Right cardiac atrium (tissue), 5 donors: Measurements from ENCODE around the gene COX8C. TPM values are rescaled to one million over a fixed set of nuclear protein-coding genes. Genes with fewer than 3 reads are reported as not detected.

Source experiments
- ATAC-seq, 2 donors: fragments of 200-7000 bp; cut with Tn5 transposase; one replicate each; pipeline versions ENCODE4 v1.8.0 to v1.9.1; 2020; ENCODE audit warnings: moderate library complexity in 2 of 2, mild to moderate bottlenecking in 1 of 2
- DNase-seq, 3 donors: peaks; one replicate each; pipeline ENCODE4 v3.0.0-alpha.2; 2020
- H3K27ac ChIP-seq: one replicate; pipeline ENCODE4 v1.5.1; 2013; ENCODE audit warnings: mild to moderate bottlenecking, low read length, control low read depth, moderate library complexity
- H3K27me3 ChIP-seq: one replicate; pipeline ENCODE4 v1.6.1; 2013; ENCODE audit not compliant: control insufficient read depth, insufficient read depth
- H3K4me1 ChIP-seq: one replicate; pipeline ENCODE4 v1.6.1; 2013; ENCODE audit warnings: low read length; ENCODE audit not compliant: control insufficient read depth, insufficient read depth
- H3K4me3 ChIP-seq: one replicate; pipeline ENCODE4 v1.5.1; 2013; ENCODE audit warnings: low read length, control low read depth
- H3K9me3 ChIP-seq: one replicate; pipeline ENCODE4 v1.6.1; 2013; ENCODE audit warnings: low read length; ENCODE audit not compliant: control insufficient read depth
- WGBS: extraction: QIAGEN DNeasy Blood & Tissue Kit; methylation state at CpG from one replicate; pipeline ENCODE4 v1.1.7; 2013; 5-methylcytosine and 5-hydroxymethylcytosine counted together
- intact Hi-C, 4 donors: fragments of 100-400 bp; cut with DNase I; formaldehyde crosslinking; loops; one replicate each; pipeline versions ENCODE4 v1.11.0 to v1.14.0; 2022 to 2023
- polyA plus RNA-seq: library from polyadenylated mRNA; stranded (reverse); fragments of 200-250 nt; gene quantifications from one replicate; pipeline ENCODE4 v1.2.3, GENCODE V29; 2013
- total RNA-seq, 4 donors: library from RNA; stranded (reverse); fragmentation: NEBNext Ultra II Directional; extraction: Animal tissue kit (Norgen Biotek cat#: 25700); gene quantifications; one replicate each; pipeline ENCODE4 v1.2.1, GENCODE V29; 2021
- donor health status: healthy with polysubstance abuse.
- donor health status: DM: no; HTN: yes; CAD: no.
- donor health status: DM: no; HTN: no; CAD: no.
- donor health status: DM: no; HTN: yes; CAD: no; lungs with severe emphysema.
- donor health status: DM: yes; HTN: yes; CAD: no.

Gene COX8C
- total and polyA plus RNA-seq, 5 donors, result 0.32 to 1.1 TPM; not detected in 3

GRCh38 chr14:93309427-93309966 lies 37.5 kb upstream of the COX8C start:
- H3K4me3 ChIP-seq, result no peak overlapping the region
- no peak for ATAC-seq
- WGBS, result 91% methylated on average over 2 of the region's 2 CpGs
- intact Hi-C loops, result no loop called here
- no peaks in the 10 kb centered on the region for H3K9me3 ChIP-seq
- H3K4me1 ChIP-seq, result peaks cover 9% of the 10 kb centered on the region
- H3K27ac ChIP-seq, result no peak overlapping the region
- DNase-seq, result no peak
- no peaks in the 10 kb centered on the region for H3K27me3 ChIP-seq

- WGBS, result 55% methylated on average over 1 of the region's 1 CpG
Measured at GRCh38 chr14:93311082-93311481, 35.9 kb upstream of the COX8C start.

GRCh38 chr14:93315575-93315974 lies 31.4 kb upstream of the COX8C start:
- Histone ChIP-seq H3K4me3 (no peak overlapping the region), H3K27me3 (no peaks in the 10 kb centered on the region), H3K4me1 (peaks cover 11% of the 10 kb centered on the region), H3K9me3 (no peaks in the 10 kb centered on the region), H3K27ac (no peak overlapping the region)
- intact Hi-C loops, result no loop called here
- ATAC-seq (no peak), DNase-seq (no peak)

More at GRCh38 chr14:93311082-93311481, 35.9 kb upstream of the COX8C start:
- Histone ChIP-seq H3K27me3 (no peaks in the 10 kb centered on the region), H3K27ac (no peak overlapping the region), H3K4me1 (peaks cover 8% of the 10 kb centered on the region), H3K4me3 (no peak overlapping the region), H3K9me3 (no peaks in the 10 kb centered on the region)
- intact Hi-C loops, result no loop called here
- DNase-seq (no peak), ATAC-seq (no peak)

GRCh38 chr14:93316716-93317115 lies 30.3 kb upstream of the COX8C start:
- no peak for DNase-seq
- intact Hi-C loops, result no loop called here

GRCh38 chr14:93317210-93317874 lies 29.6 kb upstream of the COX8C start:
- no peak overlapping the region for H3K4me3 ChIP-seq
- no peak overlapping the region for H3K27ac ChIP-seq
- H3K9me3 ChIP-seq, result no peaks in the 10 kb centered on the region
- ATAC-seq (peak in 1 of 2 donors; percentile 40), DNase-seq (no peak)
- 87% methylated on average over 7 of the region's 7 CpGs for WGBS
- H3K4me1 ChIP-seq, result peaks cover 11% of the 10 kb centered on the region
- intact Hi-C loops, result no loop called here
- H3K27me3 ChIP-seq, result no peaks in the 10 kb centered on the region

More at GRCh38 chr14:93316716-93317115, 30.3 kb upstream of the COX8C start:
- ATAC-seq, result no peak
- Histone ChIP-seq H3K4me1 (peaks cover 11% of the 10 kb centered on the region), H3K9me3 (no peaks in the 10 kb centered on the region), H3K4me3 (no peak overlapping the region), H3K27ac (no peak overlapping the region), H3K27me3 (no peaks in the 10 kb centered on the region)
- 72% methylated on average over 4 of the region's 4 CpGs for WGBS

- DNase-seq (no peak), ATAC-seq (no peak)
- Histone ChIP-seq H3K4me3 (no peak overlapping the region), H3K9me3 (no peaks in the 10 kb centered on the region), H3K27me3 (no peaks in the 10 kb centered on the region), H3K4me1 (peaks cover 11% of the 10 kb centered on the region), H3K27ac (no peak overlapping the region)
- intact Hi-C loops, result no loop called here
- WGBS, result 44% methylated on average over 6 of the region's 6 CpGs
Measured at GRCh38 chr14:93317875-93318807, 28.8 kb upstream of the COX8C start.

- no peaks in the 10 kb centered on the region for H3K27me3 ChIP-seq
- no peaks in the 10 kb centered on the region for H3K9me3 ChIP-seq
- ATAC-seq (no peak), DNase-seq (no peak)
- intact Hi-C loops, result no loop called here
- no peak overlapping the region for H3K27ac ChIP-seq
- H3K4me1 ChIP-seq, result peaks cover 10% of the 10 kb centered on the region
- no peak overlapping the region for H3K4me3 ChIP-seq
- 76% methylated on average over 5 of the region's 5 CpGs for WGBS
Measured at GRCh38 chr14:93318927-93319326, 28.1 kb upstream of the COX8C start.

GRCh38 chr14:93319494-93319893 lies 27.5 kb upstream of the COX8C start:
- no peak for DNase-seq
- WGBS, result 87% methylated on average over 2 of the region's 2 CpGs
- H3K4me3 ChIP-seq, result no peak overlapping the region
- no peaks in the 10 kb centered on the region for H3K9me3 ChIP-seq
- intact Hi-C loops, result no loop called here
- H3K4me1 ChIP-seq, result peaks cover 10% of the 10 kb centered on the region
- no peak for ATAC-seq
- no peak overlapping the region for H3K27ac ChIP-seq
- no peaks in the 10 kb centered on the region for H3K27me3 ChIP-seq

- intact Hi-C loops, result no loop called here
Measured at GRCh38 chr14:93319958-93320357, 27.0 kb upstream of the COX8C start.

GRCh38 chr14:93320489-93320888 lies 26.5 kb upstream of the COX8C start:
- intact Hi-C loops, result no loop called here
- H3K9me3 ChIP-seq, result no peaks in the 10 kb centered on the region
- H3K27ac ChIP-seq, result no peak overlapping the region
- DNase-seq, result no peak
- no peaks in the 10 kb centered on the region for H3K27me3 ChIP-seq
- no peak overlapping the region for H3K4me3 ChIP-seq
- peaks cover 10% of the 10 kb centered on the region for H3K4me1 ChIP-seq
- no peak for ATAC-seq

More at GRCh38 chr14:93319958-93320357, 27.0 kb upstream of the COX8C start:
- WGBS, result 44% methylated on average over 1 of the region's 1 CpG
- peaks cover 10% of the 10 kb centered on the region for H3K4me1 ChIP-seq
- no peak overlapping the region for H3K4me3 ChIP-seq
- no peak for ATAC-seq
- DNase-seq, result no peak
- no peaks in the 10 kb centered on the region for H3K27me3 ChIP-seq
- no peaks in the 10 kb centered on the region for H3K9me3 ChIP-seq
- no peak overlapping the region for H3K27ac ChIP-seq

- 95% methylated on average over 5 of the region's 5 CpGs for WGBS
- intact Hi-C loops, result no loop called here
- Histone ChIP-seq H3K4me3 (no peak overlapping the region), H3K27me3 (no peaks in the 10 kb centered on the region), H3K4me1 (peaks cover 7% of the 10 kb centered on the region), H3K27ac (no peak overlapping the region), H3K9me3 (no peaks in the 10 kb centered on the region)
- ATAC-seq (no peak), DNase-seq (no peak)
Measured at GRCh38 chr14:93322929-93323599, 23.9 kb upstream of the COX8C start.
